Measurements from ENCODE around the gene GPR183.

Gene GPR183

GRCh38 chr13:99307247-99307646, at the start of gene GPR183:
Gene GPR183 (minus strand): TSS chr13:99307399. CDS start chr13:99296145, 11,254 bp downstream.
- DNase-seq (no peak), ATAC-seq (peak; percentile 54)

GRCh38 chr13:99356262-99357091, 49.3 kb upstream of the GPR183 start:
- peak; percentile 50 for ATAC-seq
- DNase-seq: no peak

DNA sequence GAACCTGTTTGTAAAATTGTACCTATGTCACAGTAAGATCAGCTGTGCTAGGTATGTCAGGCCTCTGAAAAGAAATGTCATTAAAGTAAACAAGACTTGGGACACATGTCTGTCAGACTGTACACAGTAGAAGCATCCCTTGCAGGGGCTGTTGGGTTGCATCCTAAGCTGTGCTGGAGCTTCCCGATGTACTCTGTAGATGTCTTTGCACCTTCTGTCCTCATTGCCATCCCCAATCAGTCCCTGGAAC, 48.7 kb upstream of the GPR183 start:
- ATAC-seq (no peak), DNase-seq (no peak)

DNA sequence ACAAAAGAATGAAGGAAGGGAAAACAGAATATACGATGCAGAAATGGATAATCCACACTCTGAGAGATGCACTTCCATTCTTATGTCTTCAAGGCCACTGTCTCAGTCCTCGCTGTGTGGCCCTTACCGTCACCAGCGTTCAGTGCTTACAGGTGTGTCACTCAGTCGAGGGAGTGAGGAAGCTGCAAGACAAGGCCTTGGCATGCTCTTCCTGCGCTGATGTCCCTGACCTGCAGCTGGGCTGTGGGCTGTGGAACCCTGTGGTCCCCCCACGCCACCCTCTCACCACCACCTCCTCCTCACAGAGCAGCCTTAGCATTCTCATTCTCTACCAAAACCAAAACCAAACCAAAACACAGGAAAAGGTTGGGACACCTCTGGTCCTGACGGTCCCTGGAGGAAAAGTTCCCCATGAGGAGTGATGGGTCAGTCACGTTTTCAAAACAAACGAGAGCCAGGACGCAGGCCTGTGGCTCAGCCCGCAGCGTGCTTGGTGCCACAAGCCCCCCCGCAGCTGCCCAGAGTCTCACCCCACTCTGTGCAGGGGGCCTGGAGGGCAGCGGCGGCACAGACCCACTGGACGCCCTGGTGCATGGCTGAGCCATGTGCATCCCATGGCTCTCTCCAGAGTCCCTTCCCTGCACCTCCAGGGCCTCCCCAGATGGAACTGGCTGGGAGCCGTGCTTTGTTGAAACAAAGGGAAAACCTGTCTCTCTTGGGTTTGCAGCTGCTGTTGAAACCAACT, 48.2 kb upstream of the GPR183 start:
- DNase-seq: no peak
- no peak for ATAC-seq

DNA sequence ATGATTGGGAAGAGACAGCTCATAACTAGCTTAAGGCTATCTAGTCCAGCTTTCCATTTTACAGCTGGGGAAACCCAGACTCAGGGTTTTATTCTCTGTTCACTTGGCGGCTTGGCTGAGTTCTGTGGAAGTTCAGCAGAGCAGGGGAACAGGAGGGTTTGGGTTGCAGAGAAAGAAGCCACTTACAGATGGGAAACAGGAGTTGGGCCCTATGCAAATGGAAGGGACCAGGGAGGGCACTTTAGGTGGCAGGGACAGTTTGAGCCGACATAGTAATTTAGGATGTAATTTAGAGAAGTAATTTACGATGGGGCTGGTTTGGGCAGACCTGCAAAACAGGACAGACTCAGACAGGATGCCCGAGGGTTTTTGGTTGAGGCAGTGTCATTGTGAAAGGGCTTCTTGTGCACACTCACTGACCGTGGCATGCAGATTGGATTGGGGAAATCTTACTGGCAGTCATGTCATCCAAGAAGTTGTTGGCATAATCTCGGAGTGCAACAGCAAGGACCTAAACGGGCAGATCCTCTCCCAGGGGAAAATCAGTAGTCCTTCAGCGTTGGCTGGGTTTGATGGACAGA, 47.3 kb upstream of the GPR183 start:
- DNase-seq: peak; percentile 45
- ATAC-seq: peak; percentile 2

DNA sequence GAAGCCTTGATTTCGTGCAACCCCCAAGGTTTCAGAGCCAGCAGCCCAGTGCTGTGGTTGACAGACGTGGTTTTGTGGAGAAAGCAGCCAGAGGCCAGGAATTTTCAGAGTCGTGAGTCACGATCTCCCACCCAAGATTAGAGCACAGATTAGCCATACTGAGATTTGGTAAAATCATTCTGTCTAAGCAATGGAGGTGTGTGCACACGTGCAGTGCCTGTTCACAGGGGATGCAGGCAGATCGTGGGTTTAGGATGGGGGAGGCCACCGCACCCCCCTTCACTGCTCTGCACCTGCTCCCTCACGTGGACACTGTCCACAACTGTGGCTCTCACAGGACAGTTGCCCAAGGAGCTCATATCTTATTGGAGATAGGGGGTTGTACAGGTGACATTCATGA, 46.6 kb upstream of the GPR183 start:
- peak; percentile 14 for ATAC-seq

GRCh38 chr13:99353246-99353600, 46.0 kb upstream of the GPR183 start:
- DNase-seq: no peak
- no peak for ATAC-seq

More for the DNA sequence above, 46.6 kb upstream of the GPR183 start:
- peak; percentile 53 for DNase-seq

GRCh38 chr13:99352351-99353245, 45.4 kb upstream of the GPR183 start:
- peak; percentile 21 for ATAC-seq
- DNase-seq: no peak

DNA sequence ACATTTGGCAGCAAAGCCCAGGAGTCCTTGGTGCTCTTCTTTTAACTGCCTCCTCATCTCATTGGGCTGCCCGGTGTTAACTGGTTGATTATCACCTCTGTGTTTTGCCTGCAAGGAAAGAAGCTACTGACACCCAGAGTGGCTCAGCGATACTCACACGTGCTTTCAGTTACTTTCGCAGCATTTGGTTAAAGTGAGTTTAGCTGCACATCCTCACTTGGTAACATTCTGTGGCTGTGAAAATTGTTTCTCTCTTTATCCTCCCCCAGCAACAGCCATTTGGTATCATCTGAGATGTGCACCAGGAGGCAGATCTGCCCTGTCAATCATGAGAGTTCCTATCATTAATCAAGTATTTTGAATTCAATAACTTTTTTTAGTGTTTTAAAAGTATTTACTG, 44.6 kb upstream of the GPR183 start:
- ATAC-seq (peak; percentile 21), DNase-seq (peak; percentile 43)

DNA sequence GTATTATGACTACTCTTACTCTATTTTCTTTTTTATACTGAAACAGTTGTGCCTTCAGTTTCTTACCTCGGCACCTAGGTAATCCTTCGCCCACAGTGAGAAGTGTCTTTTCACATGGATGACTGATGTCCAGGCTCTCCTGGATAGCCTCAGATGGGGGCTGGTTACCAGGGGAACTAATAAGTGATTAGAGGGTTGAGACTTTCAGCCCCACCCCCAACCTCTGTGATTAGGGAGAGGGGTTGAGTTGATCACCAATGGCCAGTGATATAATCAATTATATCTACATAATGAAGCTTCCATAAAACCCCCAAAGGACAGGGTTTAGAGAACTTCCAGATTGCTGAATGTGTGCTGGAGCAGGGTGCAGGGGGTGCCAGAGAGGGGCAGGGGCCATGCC, 43.0 kb upstream of the GPR183 start:
- no peak for DNase-seq
- no peak for ATAC-seq

DNA sequence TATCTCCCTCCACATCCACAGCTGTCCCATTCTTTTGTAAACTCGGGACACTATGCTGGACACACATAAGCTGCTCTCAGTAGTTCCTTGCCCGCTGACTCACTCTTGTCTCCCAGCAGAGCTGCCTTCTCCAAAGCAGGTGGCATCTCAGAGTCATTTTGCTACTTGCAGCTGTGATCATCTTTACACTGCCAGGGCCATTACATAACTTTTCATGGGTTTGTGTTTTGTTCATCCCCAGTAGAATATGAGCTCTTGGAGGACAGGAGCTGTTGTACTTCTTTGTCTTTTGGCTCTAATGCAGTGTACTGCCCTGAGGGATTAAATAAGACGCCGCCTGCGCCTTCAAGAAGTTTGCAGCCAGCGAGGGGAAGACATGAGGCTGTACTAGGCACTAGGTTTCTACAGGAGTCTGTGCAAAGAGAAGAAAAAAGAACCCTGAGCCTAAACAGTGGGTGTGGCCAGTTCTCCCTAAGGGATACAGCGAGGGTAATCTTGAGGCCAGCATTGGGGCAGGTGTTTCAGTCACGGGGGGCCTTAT, 40.8 kb upstream of the GPR183 start:
- ATAC-seq (no peak), DNase-seq (no peak)

GRCh38 chr13:99347335-99347878, 40.2 kb upstream of the GPR183 start:
- DNase-seq (no peak), ATAC-seq (no peak)

DNA sequence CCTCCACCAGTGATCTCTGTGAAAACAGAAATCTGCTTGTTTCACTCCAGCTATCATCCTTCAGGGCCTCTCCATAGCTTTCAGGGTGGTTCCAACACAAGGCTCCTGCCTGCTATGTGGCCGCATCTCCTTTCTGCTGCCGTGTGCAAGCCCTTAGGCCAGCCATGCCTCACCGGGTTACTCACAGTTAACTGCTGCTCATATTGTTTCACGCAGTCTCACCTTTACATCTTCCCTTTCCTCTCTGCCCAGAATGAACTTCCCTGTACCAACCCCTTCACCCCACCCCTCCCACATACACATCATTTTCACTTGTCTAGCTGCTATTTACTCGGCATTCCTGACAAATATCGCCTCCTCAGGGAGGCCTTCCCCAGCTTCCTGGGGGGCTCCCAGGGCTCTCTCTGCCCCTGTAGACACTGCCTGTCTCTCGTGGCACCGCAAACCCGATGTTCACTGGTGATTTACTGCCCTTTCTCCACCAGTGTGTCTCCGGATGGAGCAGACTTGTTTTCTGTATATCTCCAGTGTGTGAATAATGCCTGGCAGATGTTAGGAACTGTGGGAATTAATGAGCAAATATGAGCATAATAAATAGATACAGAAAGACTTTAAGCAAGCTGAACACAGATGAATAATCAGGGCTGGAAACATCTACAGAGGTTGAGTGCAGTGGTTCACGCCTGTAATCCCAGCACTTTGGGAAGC, 39.3 kb upstream of the GPR183 start:
- DNase-seq (no peak), ATAC-seq (no peak)

DNA sequence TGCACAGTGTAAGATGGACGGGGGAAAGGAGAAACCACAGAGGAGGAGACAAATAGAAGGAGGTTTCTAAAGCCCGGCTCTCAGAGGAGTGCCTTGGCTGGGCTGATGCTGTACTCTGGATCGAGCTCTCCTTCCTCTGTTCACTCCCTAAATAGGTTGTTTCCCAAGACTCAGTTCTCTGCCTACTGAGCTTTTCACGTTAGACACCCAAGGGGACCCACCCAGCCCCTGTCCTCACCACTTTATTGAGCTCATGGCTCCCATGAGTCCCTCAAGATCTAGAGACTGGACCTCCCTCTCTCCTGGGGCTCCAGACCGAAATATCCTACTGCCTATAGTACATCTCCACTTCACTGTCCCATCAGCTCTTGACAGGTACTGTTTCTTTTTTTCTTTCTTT, 38.1 kb upstream of the GPR183 start:
- ATAC-seq (no peak), DNase-seq (no peak)

GRCh38 chr13:99344610-99345208, 37.5 kb upstream of the GPR183 start:
- ATAC-seq (no peak), DNase-seq (no peak)

- no peak for DNase-seq
- no peak for ATAC-seq
These were observed 35.6 kb upstream of the GPR183 start for GRCh38 chr13:99342723-99343315.

GRCh38 chr13:99341969-99342722, 34.9 kb upstream of the GPR183 start:
- ATAC-seq (no peak), DNase-seq (no peak)

DNA sequence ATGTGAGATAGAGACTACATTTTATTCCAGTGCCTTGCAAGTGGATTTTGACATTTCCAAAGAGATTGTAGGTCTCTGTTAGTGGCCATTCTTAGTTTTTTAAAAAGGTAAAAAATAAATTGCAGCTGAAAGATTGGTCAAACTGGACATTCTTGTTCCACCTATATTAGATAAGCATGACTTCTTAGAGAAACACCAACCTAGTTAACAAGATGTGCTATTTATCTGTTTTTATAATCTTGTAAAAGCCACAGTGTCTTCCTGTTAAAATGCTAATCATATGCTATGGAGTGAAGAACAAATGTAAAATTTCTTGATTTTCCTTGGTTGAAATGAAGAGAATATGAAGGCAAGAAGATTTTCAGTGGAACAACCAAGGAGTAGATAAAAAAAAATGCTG, 33.4 kb upstream of the GPR183 start:
- ATAC-seq (no peak), DNase-seq (no peak)

DNA sequence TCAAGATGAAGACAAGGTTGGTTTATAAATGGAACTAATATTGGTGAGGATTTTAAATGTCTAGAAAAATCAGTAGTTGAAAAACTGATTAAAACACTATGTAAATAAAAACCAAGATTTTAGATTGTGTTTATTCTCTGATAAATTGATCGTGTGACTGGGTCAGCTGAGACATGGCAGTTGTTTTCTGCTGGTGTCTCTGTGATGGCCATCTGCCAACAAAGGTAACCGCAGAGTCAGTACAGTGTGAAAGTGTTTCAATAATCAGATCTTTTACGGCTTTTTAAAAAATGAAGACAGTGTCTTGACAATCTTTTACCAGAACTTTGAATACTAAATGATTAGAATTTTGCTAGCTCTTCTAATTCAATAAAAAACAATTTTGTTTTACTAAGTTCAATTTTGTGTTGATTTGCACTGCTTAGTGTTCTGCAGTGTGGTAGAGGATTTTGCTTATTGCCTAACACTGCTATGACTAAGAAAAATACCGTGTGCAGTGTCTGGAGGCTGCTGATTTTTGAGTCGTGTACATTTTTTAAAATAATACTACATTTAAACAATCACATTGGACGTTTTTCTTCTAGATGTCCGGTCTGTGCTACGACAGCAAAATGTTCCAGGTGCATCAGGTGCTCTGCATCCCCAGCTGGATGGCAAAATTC, 32.7 kb upstream of the GPR183 start:
- ATAC-seq: peak; percentile 49

More for the DNA sequence above, 32.7 kb upstream of the GPR183 start:
- no peak for DNase-seq

Measured in stimulated activated naive CD8-positive, alpha-beta T cell treated with anti-CD3 and anti-CD28 coated beads, Interleukin-15, Interleukin-2, amounts not matched to agents 100 U/mL and 50 U/mL, for 24 hours (primary cell).